ENCODE results near the gene ZIC4. TPM values are rescaled to one million over a fixed set of nuclear protein-coding genes. Genes with fewer than 3 reads are reported as not detected.

The ZIC4 gene
- total and polyA plus RNA-seq, 2 of the 8 experiments (the other 6 are each of a cell fraction or from before 2014, with no cell fraction given): 0.03 to 0.13 TPM

GRCh38 chr3:147359177-147360050 is 46.9 kb downstream of the ZIC4 start (continued):
- TF ChIP-seq E2F6 (IDR thresholded peaks at IDR 0.05) (peak; percentile 84), CTBP2 (IDR thresholded peaks at IDR 0.05; ENCODE audit: borderline replicate concordance, insufficient read depth, insufficient read length, low read length) (peak; percentile 14), BRCA1 (IDR thresholded peaks at IDR 0.05; ENCODE audit: low read depth, low read length) (no peak), EZH2 (IDR thresholded peaks at IDR 0.05; ENCODE audit: low read depth, low read length, severe bottlenecking) (peak; percentile 93), KDM4A (IDR thresholded peaks at IDR 0.05; ENCODE audit: low read depth, low read length, severe bottlenecking) (no peak), TAF7 (optimal IDR thresholded peaks at IDR 0.05; ENCODE audit: borderline replicate concordance, low read depth, low read length) (no peak), SUZ12 (IDR thresholded peaks at IDR 0.05; ENCODE audit: low read length) (peak; percentile 95), YY1 (IDR thresholded peaks at IDR 0.05; ENCODE audit: low read depth, low read length) (no peak)

All from H1 (cell line).